Tibial artery (tissue), 4 donors: ENCODE data around the gene SIGLEC8.

Experiments
- DNase-seq, 2 donors: peaks; one replicate each; pipeline ENCODE4 v3.0.0-alpha.2; 2019
- H3K27ac ChIP-seq, 2 donors: fragments of 200-600 bp; sonication (generic) in 1 of 2; 1 replicate in 1 of 2; 2 replicates in 1 of 2; pipeline ENCODE4 v1.5.1; 2018 to 2019; ENCODE audit warnings: mild to moderate bottlenecking in 1 of 2
- H3K27me3 ChIP-seq, 2 donors: fragments of 200-600 bp; sonication (generic) in 1 of 2; one replicate each; pipeline versions ENCODE4 v1.5.1 to v1.6.0; 2016 to 2019
- H3K36me3 ChIP-seq, 3 donors: fragments of 200-600 bp; sonication (generic) in 2 of 3; one replicate each; pipeline ENCODE4 v1.5.1; 2016 to 2019; ENCODE audit warnings: mild to moderate bottlenecking in 2 of 3
- H3K4me1 ChIP-seq, 4 donors: fragments of 200-600 bp; sonication (generic) in 2 of 4; 1 replicate in 3 of 4; 2 replicates in 1 of 4; pipeline ENCODE4 v1.5.1; 2016 to 2019
- H3K4me3 ChIP-seq, 2 donors: fragments of 200-600 bp; sonication (generic) in 1 of 2; 1 replicate in 1 of 2; 2 replicates in 1 of 2; pipeline ENCODE4 v1.5.1; 2018 to 2019; ENCODE audit warnings: mild to moderate bottlenecking in 2 of 2
- H3K9me3 ChIP-seq, 3 donors: fragments of 200-600 bp; sonication (generic) in 1 of 3; one replicate each; pipeline ENCODE4 v1.5.1; 2016 to 2019
- intact Hi-C: fragments of 100-400 bp; cut with DNase I; formaldehyde crosslinking; loops from one replicate; pipeline ENCODE4 v1.15.0; 2023; ENCODE audit warnings: low total_unique reads
- TF ChIP-seq, protein P1 (sequence below), 2 experiments: fragments of 200-600 bp in 1 of 2; fragments of 450-650 bp in 1 of 2; IDR thresholded peaks; one replicate each; pipeline ENCODE4 v1.5.1; 2017 to 2019; ENCODE audit warnings: antibody characterized with exemption in 2 of 2, mild to moderate bottlenecking in 1 of 2, moderate library complexity in 1 of 2

SIGLEC8 gene

DNA sequence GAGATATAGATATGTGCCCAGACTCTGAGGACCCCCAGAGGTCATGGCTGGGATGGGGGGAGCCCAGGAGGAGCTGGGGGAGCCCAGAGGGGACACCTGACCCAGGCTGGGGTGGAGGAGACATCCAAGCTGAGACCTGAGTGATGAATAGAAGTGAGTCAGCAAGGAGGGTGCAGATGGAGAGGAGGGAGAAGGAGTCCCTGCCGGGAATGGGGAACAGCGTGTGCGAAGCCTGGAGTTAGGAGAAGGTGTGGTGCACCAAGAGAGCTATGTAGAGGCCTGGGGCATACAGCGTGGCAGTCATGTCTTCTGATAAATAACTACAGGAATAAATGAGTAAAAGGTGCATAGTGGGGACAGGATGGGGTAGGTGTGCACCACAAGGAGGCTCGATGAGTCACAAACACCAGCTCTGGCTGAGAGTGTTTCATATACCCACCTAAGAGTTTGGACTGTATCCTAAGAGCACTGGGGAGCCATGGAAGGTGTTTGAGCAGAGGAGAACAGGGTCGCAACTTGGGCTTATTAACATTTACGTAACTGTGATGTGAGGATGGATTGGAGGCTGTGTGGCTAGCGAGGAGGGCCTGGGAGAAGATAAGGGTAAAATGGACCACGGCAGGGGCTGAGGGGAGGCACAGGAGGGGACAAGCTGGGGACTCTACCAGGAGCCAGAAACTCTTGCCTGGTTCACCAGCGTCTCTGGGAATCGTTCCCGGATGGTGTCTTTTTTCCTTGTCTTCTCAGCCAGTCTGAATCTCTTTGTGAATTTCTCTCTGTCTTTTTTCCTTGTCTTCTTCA is 21.5 kb upstream of the SIGLEC8 start:
- H3K27ac ChIP-seq = no peak overlapping the region
- TF ChIP-seq, protein P1, sequence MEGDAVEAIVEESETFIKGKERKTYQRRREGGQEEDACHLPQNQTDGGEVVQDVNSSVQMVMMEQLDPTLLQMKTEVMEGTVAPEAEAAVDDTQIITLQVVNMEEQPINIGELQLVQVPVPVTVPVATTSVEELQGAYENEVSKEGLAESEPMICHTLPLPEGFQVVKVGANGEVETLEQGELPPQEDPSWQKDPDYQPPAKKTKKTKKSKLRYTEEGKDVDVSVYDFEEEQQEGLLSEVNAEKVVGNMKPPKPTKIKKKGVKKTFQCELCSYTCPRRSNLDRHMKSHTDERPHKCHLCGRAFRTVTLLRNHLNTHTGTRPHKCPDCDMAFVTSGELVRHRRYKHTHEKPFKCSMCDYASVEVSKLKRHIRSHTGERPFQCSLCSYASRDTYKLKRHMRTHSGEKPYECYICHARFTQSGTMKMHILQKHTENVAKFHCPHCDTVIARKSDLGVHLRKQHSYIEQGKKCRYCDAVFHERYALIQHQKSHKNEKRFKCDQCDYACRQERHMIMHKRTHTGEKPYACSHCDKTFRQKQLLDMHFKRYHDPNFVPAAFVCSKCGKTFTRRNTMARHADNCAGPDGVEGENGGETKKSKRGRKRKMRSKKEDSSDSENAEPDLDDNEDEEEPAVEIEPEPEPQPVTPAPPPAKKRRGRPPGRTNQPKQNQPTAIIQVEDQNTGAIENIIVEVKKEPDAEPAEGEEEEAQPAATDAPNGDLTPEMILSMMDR (IDR thresholded peaks at IDR 0.05) = no peak
- peaks cover 0 to 27% of the 10 kb centered on the region in 2 donors for H3K27me3 ChIP-seq
- DNase-seq = no peak
- intact Hi-C loops = loop anchor here (10.0 kb wide), 2 partner anchors 175 to 295 kb away; no protein-coding TSS in a partner anchor
- no peaks in the 10 kb centered on the region for H3K9me3 ChIP-seq
- no peaks in the 10 kb centered on the region for H3K4me1 ChIP-seq
- no peak overlapping the region for H3K4me3 ChIP-seq
- no peaks in the 10 kb centered on the region for H3K36me3 ChIP-seq

DNA sequence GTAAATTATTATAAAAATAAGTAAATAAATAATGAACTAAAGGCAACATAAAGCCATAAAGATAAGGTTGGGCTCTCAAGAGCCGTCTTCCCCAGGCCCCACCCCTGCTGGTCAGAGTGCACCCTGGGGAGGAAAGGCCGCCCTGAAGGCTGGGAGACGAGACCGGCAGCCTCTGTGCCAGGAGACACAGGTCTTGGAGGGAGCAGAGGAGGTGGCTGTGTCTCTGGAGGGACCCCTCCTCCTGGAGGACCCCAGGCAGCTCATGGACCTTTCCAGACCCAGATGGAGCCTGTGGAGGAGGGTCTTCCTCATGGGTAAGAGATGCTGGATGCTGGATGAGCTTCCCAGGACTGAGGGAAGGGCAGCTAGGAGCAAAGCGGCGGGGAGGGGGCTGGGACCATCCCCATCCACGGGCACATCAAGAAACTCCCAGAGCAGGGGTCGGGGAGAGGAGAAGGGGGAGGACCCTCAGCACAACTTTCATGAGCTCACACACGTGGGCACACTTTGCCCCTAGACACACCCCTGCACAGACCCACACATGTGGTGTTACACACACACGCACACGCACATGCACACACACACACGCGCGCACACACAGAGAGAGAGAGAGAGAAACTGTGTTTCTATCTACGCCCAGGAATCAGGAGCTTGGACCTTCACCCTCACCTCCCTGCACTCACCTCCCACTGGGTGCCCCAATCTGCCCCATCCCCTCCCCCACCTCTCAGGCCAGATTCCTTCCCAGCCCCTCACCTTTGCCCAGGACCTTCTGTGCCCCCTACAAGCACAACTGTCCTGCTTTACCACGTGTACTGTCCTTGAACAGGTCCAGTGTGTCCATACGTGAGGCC is 20.4 kb upstream of the SIGLEC8 start, which contains the start of gene CEACAM18:
TSS of gene CEACAM18 (plus strand) at position 159 of the 854 bp plus-strand sequence.
- no peak within 1 kb of the TSS for H3K27ac ChIP-seq
- H3K9me3 ChIP-seq = no peaks in the 10 kb centered on the region
- intact Hi-C loops = loop anchor here (10.0 kb wide), 2 partner anchors 176 to 296 kb away; no protein-coding TSS in a partner anchor
- no peaks in the 10 kb centered on the region for H3K4me1 ChIP-seq
- no peaks in the 10 kb centered on the region for H3K36me3 ChIP-seq
- peaks cover 0 to 35% of the 10 kb centered on the region in 2 donors for H3K27me3 ChIP-seq
- no peak within 1 kb of the TSS for H3K4me3 ChIP-seq
- TF ChIP-seq, protein P1 (IDR thresholded peaks at IDR 0.05) = no peak
- no peak for DNase-seq

DNA sequence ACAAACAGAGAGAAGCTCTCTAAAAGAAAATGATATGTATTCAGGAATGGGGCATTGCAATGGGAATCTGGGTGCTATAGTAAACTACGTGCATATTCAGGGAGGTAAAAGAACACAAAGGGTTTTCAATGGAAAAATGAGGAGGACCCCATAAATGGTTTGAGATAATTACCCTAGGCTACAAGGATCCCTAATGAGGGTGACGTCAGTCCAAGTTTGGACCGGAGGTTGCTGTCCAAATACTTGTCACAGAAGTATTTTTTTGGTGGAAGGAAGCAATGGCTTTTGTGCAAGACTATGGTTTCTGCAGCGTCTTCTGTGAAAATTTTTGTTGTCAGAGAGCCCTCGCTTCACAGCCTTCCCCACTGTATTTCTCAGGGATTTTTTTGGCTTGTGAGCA is 19.1 kb upstream of the SIGLEC8 start:
- no peaks in the 10 kb centered on the region for H3K36me3 ChIP-seq
- intact Hi-C loops = loop anchor here (10.0 kb wide), 2 partner anchors 177 to 297 kb away; no protein-coding TSS in a partner anchor
- DNase-seq = no peak
- no peaks in the 10 kb centered on the region for H3K4me1 ChIP-seq
- peaks cover 0 to 45% of the 10 kb centered on the region in 2 donors for H3K27me3 ChIP-seq
- no peak overlapping the region for H3K27ac ChIP-seq
- no peaks in the 10 kb centered on the region for H3K9me3 ChIP-seq
- no peak overlapping the region for H3K4me3 ChIP-seq
- TF ChIP-seq, protein P1 (IDR thresholded peaks at IDR 0.05) = no peak

DNA sequence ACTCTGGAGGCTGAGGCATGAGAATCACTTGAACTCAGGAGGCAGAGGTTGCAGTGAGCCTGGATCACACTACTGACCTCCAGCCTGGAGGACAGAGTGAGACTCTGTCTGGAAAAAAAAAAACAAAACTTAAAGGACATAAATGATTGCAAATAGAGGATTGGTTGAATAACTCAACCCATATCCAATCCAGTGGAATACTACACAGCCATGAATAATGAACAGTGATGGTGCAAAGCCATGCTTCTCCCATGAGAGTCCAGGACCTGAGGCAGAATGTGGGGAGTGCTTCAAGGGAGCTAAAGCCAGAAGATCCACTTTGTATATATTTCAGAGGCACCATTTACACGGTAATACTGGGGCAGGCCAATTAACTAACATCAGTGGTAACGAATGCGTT is 17.9 kb upstream of the SIGLEC8 start:
- no peaks in the 10 kb centered on the region for H3K4me1 ChIP-seq
- H3K4me3 ChIP-seq = no peak overlapping the region
- H3K27ac ChIP-seq = no peak overlapping the region
- TF ChIP-seq, protein P1 (IDR thresholded peaks at IDR 0.05) = no peak
- peaks cover 0 to 45% of the 10 kb centered on the region in 2 donors for H3K27me3 ChIP-seq
- no peaks in the 10 kb centered on the region for H3K9me3 ChIP-seq
- DNase-seq = peak in 1 of 2 donors; percentile 27
- intact Hi-C loops = loop anchor here (10.0 kb wide), 2 partner anchors 179 to 299 kb away; no protein-coding TSS in a partner anchor
- no peaks in the 10 kb centered on the region for H3K36me3 ChIP-seq

DNA sequence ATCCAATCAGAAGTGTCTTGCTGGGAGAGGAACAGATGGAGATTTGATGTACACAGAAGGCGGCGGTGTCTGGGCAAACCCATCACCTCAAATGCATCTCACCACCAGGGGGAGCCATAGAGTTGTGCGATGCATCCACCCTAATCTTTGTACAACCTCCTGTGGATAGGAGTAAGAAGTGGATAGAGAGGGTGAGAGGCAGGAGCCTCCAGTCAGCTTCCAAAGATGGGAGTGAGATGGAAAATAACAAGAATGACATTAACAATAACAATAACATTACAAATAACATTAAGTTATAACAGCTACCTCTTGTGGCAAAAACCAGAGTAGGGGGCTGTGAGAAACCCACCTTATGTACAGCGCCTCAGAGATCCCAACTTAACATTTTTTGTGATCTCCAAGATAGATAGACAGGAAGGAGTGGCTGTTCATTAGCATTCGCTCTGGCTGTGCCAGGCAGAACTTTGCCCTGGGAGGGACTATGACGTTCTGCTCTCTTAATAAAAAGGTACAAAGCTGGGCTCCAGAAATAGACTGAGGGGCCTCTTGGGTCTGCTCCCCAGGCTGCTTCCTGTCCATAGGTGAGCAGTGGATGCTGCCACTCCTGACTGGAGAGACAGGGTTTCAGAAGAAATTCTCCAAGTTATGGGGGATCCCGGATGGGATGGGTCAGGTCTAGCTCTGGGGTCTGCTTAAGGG is 14.9 kb upstream of the SIGLEC8 start:
- Histone ChIP-seq H3K9me3 (no peaks in the 10 kb centered on the region), H3K4me3 (no peak overlapping the region), H3K4me1 (no peaks in the 10 kb centered on the region), H3K27ac (no peak overlapping the region), H3K36me3 (no peaks in the 10 kb centered on the region), H3K27me3 (peaks cover 0 to 30% of the 10 kb centered on the region in 2 donors)
- TF ChIP-seq, protein P1 (IDR thresholded peaks at IDR 0.05) = peak; percentile 73 to 80
- intact Hi-C loops = loop anchor here (10.0 kb wide), 2 partner anchors 182 to 302 kb away; no protein-coding TSS in a partner anchor
- peak; percentile 80 to 81 for DNase-seq
